Stimulated activated CD4-positive, alpha-beta T cell treated with anti-CD3 and anti-CD28 coated beads, Interleukin-15, amount 100 ng/mL, for 48 hours (primary cell): ENCODE results near the gene IPP.
"Not testable (repeated sequence)": the region's sequence is repeated elsewhere in the genome, so short reads cannot be mapped to it uniquely, and the experiment has no call there.

Experiments used
- DNase-seq, 2 donors: peaks; one replicate each; pipeline ENCODE4 v3.0.0-alpha.2; 2020; ENCODE audit warnings: low read depth in 2 of 2

The IPP gene

GRCh38 chr1:45684402-45684801 is 66.1 kb downstream of the IPP start:
- no peak for DNase-seq

DNA sequence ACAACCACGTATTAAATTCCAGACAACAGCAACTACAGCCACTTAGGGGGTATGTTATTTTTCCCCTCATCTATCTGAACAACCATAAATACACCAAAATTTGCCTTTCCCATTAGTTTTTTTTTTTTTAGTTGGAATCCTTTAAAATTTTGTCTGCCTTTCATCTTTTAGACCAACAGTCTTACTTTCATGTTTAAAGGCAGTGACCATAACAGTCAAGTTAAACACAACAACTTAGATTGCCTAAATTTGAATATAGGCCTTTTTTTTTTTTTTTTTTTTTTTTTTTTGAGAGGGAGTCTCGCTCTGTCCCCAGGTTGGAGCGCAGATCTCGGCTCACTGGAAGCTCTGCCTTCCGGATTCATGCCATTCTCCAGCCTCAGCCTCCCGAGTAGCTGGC is 67.5 kb downstream of the IPP start:
- no peak for DNase-seq

DNA sequence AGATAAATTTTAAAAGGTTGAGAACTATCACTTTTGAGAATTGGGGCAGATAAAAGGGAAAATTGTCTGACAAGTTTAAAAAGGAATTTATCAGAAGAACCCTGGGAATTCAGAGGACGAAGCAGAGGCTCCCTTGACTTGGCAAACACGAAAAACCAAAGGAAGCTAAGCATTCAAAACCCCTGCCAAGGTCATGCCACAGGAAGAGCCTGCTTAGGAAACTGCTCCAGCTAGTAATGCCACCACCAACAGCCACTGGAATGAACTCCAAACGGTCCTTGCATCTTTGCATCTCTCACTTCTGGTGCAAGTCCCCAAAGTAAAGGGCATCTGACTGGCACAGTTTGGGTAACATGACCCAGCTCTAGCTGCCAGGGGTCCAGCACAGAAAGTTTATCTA is 71.3 kb downstream of the IPP start:
- no peak for DNase-seq

DNA sequence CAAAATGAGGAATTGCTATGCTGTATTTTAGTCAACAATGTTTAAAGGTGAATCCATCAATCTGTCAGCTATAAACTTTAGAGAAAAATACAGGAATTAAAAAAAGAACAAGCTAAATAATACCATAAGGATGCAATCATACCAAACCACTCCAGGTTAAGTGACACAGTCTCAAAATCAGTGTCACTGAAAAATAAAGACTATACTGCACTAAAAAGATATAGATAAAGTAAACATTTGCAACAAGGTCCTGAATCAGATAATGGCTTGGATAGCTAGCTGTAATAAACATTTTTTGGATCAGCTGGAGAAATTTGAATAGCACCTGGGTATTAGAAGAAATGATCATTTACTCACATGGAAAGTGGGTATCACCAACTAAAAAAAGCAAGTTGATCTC is 72.0 kb downstream of the IPP start:
- DNase-seq = no peak

DNA sequence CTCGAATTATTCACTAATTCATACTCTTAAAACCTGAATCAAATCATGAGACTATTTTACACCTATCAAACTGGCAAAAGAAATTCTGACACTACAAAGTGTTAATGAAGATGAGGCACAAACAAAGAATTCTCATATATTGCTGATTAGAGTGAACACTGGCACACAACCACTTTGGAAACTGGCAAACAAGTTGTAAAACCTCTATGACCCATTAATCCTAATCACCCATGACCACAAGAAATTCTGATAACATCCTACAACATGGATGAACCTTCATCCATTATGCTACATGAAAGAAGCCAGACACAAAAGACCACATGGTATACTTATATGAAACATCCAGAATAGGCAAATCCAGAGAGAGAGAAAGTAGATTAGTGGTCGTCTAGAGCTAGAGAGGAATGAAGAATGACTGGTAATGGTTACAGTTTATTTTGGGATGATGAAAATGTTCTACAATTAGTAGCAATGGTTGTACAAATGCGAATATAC is 72.7 kb downstream of the IPP start:
- DNase-seq = no peak

DNA sequence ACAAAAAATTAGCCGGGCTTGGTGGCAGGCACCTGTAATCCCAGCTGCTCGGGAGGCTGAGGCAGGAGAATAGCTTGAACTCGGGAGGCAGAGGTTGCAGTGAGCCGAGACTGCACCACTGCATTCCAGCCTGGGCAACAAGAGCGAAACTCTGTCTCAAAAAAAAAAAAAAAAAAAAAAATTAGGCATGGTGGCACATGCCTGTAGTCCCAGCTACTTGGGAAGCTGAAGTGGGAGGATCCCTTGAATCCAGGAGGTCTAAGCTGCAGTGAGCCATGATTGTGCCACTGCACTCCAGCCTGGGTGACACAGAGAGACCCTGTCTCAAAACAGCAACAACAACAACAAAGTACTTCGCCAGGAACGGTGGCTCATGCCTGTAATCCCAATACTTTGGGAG is 73.9 kb downstream of the IPP start:
- not testable (repeated sequence) for DNase-seq

DNA sequence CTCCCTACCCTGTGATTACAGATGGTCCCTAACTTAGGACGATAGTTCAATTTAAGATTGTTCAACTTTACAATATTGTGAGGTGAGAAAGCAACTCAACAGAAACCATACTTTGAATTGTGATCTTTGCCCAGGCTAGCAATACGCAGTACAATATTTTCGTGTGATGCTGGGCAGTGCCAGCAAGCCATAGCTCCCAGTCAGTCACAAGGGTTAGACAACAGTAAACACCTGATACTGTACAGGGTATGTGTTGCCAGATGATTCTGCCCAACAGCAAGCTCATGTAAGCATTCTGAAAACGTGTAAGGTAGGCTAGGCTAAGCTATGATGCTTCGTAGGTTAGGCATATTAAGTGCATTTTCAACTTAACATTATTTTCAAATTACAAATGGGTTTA is 76.0 kb downstream of the IPP start:
- DNase-seq = no peak

DNA sequence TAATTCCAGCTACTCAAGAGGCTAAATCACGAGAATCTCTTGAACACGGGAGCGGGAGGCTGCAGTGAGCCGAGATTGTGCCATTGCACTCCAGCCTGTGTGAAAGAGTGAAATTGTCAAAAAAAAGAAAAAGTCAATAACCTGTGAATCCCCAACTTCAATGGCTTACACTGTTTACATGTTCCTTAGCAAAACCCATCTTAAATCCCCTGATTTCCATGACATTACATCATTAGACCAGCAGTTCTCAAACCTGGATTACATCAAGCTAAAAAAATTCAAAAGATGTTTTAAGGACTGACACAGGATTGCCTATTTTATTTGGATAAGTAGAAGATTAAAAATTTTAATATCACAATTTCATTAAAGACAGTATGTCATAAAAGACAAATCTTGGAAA is 76.5 kb downstream of the IPP start:
- DNase-seq = no peak

- no peak for DNase-seq
Measured at GRCh38 chr1:45669859-45670655, 80.4 kb downstream of the IPP start.

DNA sequence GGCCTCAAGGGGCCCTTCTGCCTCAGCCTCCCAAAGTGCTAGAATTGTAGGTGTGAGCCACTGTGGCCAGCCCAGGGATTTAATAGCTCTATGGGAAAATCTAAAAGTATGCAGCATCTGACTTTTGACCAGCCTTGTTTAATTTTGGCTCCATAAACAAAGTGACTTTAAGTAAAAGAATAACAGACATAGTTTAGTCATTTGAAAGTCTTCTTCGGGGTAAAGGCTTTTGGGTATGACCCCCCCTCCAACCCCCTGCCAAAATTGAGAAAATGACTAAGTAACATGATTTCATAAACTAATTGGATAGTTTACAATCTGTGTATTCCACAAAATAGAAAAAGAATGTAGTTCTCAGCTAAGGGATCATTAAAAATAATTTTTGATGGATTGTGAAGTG is 81.1 kb downstream of the IPP start:
- no peak for DNase-seq

DNA sequence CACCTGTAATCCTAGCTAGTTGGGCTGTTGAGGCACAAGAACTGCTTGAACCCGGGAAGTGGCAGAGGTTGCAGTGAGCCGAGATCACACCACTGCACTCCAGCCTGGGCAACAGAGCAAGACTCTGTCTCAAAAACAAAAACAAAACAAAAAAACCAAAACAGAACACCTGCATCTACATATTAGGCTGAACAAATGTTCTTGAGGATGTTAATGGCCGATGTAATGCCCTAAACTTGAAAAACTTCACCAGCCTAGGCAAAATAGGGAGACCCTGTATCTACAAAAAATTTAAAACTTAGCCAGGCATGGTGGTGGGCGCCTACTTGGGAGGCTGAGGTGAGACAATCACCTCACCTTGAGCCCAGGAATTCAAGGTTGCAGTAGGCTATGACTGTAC is 81.9 kb downstream of the IPP start:
- DNase-seq = no peak

- DNase-seq = no peak
Measured at GRCh38 chr1:45667321-45668111, 82.9 kb downstream of the IPP start.

GRCh38 chr1:45666836-45667235 is 83.6 kb downstream of the IPP start:
- DNase-seq = no peak

- DNase-seq = no peak
Measured at GRCh38 chr1:45660336-45660735, 90.1 kb downstream of the IPP start.

DNA sequence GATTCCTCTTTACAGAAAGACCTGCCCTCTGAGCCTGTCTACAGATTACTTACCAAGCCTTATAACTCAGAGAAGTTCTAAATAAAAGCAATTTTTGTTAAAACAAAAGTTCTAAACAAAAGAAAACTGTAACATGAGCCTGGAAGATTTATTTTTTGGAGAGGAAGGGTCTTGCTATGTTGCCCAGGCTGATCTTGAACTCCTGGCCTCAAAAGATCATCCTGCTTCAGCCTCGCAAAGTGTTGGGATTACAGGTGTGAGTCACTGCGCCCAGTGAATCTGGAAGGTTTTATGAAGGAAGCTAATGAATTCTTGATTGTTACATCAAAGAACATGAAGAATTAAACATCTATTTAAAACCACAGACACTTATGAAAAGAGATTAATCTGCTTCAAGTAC is 91.2 kb downstream of the IPP start:
- DNase-seq = no peak

DNA sequence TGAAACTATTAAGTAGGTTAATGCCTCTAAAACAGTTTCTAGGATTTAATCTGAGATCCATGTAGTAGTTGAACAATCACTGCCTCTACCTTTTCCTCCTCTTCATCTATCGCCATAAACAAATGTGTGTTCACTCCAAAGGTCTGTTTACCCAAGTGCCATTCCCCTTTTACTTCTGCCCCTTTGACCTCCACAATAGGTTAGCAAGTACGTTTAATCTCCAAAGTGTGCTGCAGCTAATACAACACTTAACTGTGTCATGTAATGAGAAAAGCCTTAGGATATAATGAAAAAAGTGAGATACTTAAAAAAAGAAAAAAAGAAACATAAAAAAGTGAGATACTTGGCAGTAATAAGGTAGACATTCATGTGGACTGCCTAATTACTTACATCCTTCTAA is 92.3 kb downstream of the IPP start:
- no peak for DNase-seq

DNA sequence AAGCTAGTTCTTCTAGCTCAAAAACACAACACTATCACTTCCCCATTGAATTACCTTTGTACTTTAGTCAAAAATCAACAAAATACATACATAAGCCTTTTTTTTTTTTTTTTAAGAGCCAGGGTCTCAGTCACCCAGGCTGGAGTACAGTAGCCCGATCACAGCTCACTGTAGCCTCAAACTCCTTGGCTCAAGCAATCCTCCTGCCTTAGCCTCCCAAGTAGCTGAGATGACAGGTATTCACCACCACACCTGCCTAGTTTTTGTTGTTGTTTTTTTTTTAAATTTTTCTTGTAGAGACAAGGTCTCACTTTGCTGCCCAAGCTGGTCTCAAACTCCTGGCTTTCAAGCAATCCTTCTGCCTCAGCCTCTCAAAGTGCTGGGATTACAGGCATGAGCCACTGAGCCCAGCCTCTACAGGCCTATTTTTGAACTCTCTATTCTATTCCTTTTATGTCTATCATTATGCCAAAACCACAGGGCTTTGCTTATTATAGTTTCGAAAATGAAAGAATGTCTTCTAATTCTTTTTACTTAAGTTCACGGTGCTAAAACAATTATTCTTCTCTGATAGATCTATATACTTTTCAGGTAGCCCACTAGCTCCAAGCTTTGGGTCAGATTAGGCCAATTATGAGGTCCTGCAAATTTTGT is 93.8 kb downstream of the IPP start:
- DNase-seq = no peak

DNA sequence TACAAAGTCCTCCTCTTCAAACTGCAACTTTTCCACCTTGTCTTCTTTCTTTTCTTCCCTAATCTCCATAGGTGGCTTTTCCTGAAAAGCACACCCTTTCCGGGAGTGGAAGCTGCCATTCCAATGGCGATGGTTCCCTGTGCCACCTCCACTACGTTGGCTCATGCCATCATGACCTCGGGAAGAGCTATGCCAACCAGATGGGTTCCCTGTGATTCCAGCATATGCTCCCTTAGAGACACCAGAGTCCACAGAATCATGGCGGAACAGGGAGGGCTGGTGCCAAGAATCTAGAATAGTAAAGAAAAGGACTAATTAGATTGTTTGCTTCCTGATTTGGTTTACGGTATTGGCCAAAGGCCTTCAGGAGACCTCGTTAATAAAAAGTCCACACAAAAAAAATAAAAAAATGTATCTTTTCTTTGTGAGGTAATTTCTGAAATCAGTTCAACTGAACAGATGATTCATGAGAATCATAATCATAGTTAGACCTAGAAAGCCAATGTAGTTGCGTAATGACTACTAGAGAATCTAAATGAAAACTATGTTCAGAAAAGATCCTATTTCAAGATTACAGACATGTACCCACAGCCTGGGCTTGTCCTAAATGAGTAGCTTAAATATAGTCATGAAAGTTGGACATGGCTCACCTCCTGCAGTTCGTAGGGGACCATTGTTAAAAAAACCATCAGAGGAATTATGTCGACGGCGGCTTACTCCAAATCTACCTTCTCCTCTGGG is 95.7 kb downstream of the IPP start:
- DNase-seq = no peak
